Right forelimb (tissue), 1 donor: ENCODE measurements around the gene COX4I2.

Experiments
- DNase-seq: peaks from one replicate; pipeline ENCODE4 v3.0.0-alpha.2; 2018

The COX4I2 gene

DNA sequence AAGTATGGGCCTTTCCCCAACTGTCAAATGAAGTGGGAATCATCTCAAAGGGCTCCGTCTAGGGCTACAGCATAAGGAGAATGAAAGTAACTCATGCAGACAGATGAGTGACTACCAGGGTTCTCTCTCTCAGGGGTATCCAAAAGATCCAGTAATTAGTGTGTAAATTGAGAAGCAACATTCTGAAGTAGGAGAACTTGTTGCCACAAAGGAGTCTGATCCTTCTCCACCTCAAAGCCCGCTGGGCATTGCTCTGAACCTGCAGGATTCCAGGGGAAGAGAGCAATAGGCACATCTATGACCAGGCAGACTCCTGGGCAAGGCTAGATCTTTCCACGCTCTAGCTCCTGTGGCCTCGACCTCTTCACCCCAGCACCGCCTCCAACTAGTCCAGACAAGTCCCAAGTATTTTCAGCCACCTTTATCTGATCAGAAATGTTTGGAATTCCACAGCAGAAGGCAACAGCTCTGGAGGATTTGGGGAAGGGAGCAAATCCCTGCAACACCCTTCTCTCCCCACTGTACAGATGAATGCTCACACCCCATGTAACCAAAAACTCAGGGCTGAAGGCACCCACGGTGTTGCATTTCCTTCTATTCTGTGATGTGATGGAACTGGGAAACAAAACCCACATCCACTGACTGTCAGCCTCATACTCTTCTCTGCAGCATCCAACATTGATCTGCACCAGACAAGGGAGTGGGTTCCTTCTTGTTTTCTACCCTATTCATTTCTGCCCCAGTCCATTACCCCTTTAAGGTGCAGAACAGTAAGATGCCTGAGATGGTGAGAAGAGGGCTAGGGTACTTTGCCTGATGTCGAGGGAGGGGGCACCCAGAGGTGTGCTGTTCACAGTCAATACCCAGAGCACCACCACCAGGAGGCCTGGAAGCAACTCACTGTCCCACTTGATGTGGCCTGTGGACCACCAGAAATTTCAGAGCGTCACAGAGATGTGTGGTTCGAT lies 41.0 kb downstream of the COX4I2 start:
- no peak for DNase-seq

DNA sequence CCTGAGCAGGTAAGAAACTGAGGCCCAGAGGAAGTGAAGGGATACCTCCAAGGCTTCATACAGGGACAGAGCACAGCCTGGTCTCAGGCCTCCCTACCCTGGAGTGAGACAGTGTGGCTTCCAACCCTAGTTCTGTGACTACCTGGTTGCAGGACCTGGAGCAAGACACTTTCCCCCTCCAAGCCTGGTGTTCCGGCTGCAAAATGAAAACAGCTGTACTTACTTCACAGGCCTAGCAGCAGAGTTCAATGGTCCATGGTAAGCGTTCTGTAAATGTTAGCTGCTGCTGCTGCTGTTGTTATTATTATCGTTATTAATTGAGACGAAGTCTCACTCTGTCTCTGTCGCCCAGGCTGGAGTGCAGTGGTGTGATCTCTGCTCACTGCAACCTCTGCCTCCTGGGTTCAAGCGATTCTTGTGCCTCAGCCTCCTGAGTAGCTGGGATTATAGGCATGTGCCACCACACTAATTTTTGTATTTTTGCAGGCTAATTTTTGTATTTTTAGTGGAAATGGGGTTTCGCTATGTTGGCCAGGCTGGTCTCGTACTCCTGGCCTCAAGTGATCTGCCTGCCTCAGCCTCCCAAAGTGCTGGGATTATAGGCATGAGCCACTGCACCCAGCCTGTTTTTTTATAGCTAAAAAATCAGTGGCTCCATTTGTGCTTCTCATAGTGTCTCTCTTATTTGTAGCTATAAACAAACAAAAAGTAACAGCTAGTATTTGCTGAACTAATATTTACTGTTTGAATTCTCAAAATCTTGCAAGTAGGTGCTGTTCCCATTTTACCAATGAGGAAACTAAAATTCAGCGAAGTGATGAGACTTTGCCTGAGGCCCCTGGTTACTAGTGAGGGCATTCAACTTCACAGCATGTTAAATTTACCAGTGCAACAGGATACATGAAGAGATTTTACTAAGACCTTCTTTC lies 41.9 kb downstream of the COX4I2 start:
- DNase-seq: no peak

DNA sequence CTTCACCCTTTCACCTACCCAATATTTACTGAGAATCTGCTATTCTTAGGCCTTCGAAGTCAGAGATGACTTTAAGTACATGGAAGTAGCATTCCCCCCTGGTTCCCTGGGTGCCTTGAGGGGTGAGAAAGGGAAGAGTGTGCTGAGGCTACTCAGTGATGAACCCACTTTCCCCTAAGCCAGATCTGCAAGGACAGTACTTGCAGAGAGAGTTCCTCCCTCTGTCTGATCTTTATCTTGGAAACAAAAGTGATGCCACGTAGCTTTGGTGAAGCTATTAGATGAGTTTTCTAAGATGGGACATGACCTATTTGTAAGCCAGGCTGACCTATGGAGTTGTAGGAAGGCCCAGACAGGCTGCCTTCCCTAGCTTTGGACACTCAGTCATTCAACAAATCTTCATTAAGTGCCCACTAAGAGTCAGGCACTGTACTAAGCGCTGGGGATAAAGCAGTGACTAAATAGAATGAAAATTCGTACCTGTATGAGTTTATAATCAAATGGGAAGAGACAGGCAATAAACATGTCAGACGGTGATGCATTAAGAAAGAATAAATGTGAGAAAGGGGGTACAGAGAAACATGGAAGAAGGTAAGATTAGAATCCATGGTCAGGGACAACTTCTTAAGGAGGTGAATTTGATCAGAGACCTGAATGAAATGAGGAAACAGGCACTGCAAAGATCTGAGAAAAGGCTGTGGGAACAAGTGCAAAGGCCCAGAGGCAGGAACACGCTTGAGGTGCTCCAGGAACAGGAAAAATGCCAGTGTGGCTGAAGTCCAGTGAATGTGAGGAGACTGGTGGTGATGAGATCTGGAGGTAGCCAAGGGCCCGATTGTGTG lies 42.8 kb downstream of the COX4I2 start:
- DNase-seq: no peak

DNA sequence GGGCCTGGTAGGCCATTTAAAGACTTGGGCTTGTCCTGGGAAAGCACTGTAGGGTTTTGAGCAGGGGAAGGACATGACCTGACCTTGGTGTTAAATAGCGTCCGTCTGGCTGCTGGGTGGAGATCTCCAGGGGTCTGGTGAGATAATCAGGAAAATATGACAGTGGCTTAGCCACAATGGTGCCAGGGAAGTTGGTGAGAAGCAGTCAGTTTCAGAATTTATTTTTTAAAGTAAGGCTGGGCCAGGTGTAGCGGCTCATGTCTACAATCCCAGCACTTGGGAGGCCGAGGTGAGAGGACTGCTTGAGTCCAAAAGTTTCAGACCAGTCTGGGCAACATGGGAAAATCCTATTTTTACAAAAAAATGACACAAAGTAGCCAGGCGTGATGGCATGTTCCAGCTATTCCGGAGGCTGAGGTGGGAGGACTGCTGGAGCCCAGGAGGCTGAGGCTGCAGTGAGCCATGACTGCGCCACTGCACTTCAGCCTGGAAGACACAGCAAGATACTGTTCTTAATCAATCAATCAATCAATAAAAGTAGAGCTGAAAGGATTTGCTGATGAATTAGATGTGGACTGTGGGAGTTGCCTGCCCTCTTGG lies 43.5 kb downstream of the COX4I2 start:
- no peak for DNase-seq

DNA sequence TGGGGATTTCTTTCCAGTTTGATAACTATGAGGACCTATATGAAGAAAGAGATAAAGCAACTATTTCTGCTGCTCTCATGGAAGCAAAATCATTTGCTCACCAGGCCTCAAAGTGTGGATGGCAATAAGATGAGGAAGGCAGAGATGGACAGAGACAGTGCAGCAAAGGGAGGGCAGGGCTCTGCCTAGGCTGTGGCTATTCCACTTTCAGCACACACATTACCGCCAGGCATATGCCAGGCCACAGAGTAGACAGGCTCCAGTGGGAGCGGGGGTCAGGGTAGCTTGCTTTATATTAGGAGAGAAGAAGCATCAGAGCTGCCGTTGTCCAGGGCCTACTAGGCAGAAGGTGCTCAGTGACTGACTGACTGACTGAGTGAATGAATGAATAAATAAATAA lies 44.1 kb downstream of the COX4I2 start:
- DNase-seq: no peak

DNA sequence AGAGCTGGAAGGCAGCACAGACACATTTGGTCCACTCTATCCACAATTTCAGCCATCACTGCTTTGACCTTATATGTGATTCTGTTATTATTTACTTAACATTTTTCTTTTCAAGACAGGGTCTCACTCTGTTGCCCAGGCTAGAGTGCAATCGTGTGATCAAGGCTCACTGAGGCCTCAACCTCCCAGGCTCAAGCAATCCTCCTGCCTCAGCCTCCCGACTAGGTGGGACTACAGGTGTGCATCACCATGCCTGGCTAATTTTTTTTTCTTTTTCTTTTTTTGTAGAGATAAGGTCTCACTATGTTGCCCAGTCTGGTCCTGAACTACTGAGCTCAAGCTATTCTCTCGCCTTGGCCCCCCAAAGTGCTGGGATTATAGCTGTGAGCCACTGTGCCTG lies 44.6 kb downstream of the COX4I2 start:
- DNase-seq: no peak

DNA sequence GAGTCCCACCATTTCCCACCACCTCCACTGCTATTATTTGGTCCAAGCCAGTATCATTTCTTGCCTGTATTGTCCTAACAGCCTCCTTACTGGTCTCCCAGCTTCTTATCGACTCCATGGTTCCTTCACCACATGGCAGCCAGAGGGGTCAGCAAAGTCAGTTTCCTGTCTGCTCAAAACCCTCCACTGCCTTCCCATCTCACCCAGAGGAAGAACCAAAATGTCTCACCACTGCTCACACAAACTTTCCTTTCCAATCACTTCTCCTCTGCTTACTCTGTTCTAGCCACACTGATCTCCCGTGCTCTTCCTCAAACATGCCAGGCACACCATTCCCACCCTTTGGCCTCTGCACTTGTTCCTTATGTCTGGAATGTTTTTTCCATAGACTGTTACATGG lies 45.2 kb downstream of the COX4I2 start:
- no peak for DNase-seq

DNA sequence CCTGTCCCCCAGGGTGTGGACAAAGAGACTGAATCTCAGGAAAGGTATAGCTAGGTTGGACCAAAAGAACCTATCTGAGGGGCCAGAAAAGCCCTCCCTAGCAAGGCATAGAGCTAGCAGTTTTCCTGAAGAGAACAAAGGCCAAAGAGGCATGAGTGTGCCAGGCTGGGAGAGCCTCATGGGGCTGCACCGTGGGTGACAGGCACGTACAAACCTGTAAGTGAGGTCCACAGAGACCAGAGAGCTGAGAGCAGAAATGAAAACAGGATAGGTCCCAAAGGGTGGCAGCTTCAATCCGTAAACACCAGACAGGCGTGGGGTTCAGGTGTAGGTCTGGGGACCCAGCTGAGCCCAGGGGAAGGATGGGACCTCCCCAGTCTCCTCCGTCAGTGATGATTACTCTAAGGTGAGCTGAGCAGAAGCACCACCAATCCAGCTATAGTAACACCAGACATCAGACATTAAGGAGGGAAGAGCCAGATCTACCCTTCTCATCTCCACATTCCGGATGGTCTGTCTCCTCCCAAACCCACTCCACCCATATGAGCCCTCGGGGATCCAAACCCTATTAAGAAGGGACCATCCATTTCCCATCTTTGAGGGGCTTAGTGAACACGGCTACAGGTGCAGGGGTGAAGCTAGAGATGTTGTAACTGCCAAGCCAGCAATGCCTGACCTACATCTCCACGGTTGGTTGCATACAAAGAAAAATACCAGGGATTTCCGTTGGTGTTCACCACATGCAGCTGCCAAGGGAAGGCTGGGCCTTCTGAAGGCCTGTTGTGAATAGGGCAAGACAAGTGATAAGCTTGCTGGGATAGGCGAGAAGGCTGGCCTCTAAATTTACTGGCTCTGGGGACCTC lies 46.7 kb downstream of the COX4I2 start:
- DNase-seq: no peak

DNA sequence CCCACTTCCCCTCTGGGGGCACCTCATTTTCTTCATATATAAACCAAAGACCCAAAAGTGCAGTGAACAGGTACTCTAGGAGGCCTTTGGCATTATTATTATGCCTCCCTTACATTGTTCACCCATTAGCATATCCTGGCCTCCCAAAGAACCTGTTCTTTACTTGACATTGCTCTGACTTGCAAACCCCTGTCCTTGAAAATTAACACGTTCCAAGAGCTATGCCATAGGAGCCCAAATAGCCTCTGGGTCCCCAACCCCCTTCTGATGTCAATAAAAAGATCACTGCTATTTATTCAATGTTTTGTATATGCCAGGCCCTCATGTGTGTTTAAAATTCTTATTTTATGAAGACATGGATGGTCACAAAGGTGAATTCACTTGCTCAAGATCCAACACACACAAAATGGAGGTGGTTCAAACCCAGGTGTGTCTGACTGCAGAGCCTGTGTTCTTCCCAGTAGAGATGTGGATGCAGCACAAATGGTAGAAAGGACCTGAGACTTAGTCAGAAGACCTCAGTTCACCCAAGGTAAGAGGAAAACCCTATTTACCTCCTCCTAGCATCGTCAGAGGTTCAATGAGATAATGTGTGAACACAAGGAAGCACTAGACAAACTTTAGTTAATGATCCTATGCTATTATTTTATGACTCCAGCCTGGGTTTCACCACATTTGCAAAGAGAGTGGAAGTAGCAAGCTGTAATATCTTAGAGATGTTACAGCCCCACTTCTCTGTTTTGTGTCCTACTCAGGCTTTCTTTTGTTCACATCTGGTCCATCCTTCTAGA lies 48.3 kb downstream of the COX4I2 start:
- no peak for DNase-seq

DNA sequence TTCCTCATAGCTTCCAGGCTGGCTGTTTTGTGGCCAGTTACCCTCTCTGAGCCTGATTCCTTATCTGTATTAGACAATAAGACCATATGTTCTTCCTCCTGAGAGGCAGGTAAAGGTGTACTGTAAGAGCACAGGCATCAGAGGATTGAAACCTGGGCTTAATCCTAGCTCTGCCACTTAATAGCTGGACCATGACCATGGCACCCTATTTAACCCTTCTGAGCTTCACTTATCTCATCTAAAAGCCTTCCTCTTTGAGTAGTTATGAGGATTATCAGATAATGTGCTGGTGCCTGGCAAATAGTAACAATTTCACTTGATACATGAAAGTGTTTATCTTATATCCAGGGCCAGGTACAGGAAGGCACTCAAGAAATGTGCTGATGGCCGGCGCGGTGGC lies 50.1 kb downstream of the COX4I2 start:
- DNase-seq: no peak

DNA sequence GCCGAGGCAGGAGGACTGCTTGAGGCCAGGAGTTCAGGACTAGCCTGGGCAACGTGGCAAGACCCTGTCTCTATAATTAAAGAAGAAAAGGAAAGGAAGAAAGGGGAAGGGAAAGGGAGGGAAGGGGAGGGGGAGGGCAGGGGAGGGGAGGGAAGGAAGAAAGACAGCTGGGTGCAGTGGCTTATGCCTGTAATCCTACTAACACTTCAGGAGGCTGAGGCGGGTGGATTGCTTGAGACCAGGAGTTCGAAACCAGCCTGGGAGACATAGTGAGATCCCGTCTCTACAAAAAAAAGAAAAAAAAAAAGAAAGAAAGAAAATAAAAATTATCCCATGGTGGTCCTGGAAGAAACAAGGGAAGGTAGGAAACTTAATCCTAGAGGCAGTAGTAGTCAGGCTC lies 51.4 kb downstream of the COX4I2 start:
- no peak for DNase-seq

DNA sequence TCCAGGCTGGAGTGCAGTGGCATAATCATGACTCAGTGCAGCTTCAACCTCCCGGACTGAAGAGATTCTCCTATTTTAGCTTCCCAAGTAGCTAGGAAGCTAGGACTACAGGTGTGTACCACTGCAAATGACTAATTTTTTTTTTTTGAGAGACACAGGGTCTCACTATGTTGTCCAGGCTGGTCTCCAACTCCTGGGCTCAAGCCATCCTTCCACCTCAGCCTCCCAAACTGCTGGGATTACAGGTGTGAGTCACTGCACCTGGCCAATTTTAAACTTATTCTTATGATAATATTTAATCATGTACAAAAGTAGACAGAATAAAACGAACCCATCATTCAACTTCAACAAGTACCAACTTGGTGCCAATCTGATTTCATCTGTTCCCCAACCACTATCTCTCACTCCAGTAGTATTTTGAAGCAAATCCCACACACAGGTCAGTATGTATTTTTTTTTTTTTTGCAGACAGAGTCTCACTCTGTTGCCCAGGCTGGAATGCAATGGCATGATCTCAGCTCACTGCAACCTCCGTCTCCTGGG lies 52.5 kb downstream of the COX4I2 start:
- DNase-seq: no peak

DNA sequence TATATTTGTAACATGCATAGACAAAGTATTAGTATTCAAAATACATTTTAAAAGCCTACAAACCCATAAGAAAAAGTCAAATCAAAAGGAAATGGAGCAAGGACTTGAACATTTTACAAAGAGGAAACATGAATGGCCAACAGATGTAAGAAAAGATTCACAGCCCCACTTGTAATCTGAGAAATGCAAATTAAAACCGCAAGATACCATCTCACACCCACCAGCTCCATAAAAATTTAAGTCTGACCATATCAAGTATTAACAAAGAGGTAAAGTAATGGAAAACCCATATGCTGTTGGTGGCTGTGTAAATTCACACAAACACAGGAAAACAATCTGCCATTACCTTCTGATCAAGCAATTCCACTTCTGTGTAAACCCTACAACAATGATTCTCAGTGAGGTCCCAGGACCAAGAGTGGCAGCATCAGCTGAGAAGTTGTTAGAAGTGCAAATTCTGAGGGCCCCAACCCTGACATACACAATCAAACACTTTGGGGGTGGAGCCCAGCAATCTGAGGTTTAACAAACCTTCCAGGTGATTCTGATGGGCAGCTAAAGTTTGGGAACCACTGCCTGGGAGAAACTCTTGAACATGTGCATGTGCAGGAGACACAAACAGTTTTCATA lies 54.0 kb downstream of the COX4I2 start:
- DNase-seq: no peak

DNA sequence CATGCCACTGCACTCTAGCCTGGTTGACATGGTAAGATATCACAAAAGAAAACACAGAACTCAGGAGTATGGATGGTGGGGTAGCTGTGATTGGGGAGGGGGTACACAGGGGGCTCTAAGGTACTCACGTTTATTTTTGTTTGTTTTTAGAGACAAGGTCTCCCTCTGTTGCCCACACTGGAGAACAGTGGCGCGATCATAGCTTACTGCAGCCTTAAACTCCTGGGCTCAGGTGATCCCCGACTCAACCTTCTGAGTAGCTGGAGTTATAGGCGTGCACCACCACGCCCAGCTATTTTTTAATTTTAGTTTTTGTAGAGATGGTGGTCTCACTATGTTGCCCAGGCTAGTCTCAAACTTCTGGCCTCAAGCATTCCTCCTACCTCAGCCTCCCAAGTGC lies 55.7 kb downstream of the COX4I2 start:
- DNase-seq: no peak

DNA sequence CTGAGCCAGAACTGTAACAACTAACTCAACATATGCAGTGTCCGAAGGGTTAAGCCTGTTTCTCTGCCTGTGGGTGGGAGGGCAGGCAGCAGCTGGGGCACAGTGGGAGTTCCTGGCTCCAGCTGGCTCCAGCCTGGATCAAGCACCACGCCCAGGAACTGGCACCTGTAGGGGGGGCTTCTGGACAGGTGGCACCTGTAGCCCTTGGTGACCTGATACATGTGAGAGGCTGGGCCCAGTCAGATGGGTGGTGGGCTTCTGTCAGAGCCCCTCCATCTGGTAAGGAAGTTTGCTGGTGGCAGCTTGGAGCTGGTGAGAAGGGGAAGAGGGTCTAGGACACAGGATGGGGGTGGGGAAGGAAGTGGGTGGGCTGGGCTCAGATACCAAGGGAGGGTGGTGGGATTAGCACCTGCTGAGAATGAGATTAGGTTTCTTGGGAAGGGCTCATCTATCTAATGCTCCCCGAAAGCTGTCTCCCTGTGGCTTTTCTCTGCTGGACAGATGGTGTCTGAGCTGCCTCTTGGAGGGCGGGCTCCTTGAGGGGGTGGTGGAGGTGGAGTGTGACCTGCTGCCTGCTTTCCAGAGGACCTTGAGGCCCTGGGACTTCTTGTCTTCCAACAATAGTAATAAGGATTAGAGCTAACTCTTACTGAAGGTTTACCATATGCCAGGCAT lies 56.4 kb downstream of the COX4I2 start:
- DNase-seq: no peak
